NCI-H748 (cell line): ENCODE results near the gene CDC14B.
"Not testable (repeated sequence)": the region's sequence is repeated elsewhere in the genome, so short reads cannot be mapped to it uniquely, and the experiment has no call there.

Source experiments
- DNase-seq: peaks from one replicate; lab custom pipeline; 2025; ENCODE audit not compliant: unreplicated experiment; lab: John Stamatoyannopoulos, UW

Gene CDC14B

DNA sequence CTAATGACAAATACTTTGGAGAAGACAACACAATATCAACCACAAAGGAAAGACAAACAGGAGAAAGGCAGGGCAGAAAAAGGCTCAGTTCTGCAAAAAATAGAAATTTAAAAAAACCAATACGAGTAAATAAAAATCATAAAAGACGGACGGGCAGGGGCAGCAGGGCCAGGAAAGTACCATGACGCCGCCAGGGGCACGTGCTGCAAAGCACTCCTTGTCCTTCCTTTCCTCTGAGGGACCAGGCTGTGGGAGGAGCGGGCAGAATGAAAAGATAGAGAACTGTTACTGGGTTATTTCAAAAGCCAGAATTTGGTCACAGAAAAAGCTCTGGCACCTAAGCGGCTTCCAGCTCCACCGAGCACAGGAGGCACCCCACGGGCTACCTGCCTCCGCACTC is 115.7 kb downstream of the CDC14B start:
- DNase-seq: no peak

DNA sequence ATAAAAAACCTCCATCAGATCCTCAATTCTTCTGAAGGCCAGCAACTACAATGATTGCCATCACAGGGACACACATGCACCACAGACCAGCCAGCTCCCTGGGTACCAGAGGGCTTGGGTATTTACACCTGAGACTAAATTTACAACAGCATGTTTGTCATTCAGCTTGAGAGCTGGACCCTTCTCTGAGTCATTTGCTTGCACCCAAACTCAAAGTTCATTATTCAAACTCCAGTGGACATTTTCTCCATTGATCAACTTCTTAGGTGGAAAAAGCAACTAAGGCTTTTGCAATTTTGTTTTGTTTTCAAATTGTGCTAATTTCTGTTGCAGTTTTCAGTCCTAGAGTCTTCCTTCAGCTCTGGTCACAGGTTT is 116.3 kb downstream of the CDC14B start:
- DNase-seq: not testable (repeated sequence)

DNA sequence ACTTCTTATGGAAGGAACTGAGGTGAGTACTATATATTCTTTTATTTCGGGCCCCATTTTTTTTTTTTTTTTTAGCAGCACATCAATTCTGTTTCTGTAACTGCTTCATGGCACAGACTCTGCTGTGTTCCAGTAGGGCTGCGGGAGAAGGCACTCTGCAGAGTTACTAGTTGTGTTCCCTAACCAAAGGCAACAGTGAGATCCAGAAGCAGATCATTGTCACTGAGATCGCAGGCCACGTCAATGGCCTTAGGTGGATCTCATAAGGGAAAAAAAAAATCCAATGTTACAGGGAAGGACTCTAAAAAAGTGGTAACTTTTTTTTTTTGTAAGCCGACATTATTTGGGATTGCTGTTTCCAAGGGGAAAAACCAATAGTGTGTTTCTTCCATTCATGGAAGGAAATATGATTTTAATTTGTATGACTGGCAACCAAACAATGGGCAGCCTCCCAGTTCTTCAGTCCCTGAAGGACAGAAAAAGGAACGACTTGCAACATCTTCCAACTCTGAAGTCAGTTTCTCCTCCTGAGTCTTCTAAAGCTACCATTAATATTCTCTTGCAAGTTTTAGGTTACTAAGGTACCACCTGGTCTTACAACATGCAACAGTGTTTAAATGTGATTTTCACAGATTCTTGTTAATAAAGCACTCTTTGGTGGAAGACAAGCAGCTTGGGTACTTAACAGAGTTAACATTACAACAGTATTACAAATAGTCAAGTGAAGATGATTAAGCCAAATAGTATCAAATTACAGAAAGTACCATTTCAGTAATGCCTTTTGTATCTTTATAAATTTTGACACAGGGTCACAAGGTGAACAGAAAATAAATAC is 116.9 kb downstream of the CDC14B start:
- DNase-seq: no peak

DNA sequence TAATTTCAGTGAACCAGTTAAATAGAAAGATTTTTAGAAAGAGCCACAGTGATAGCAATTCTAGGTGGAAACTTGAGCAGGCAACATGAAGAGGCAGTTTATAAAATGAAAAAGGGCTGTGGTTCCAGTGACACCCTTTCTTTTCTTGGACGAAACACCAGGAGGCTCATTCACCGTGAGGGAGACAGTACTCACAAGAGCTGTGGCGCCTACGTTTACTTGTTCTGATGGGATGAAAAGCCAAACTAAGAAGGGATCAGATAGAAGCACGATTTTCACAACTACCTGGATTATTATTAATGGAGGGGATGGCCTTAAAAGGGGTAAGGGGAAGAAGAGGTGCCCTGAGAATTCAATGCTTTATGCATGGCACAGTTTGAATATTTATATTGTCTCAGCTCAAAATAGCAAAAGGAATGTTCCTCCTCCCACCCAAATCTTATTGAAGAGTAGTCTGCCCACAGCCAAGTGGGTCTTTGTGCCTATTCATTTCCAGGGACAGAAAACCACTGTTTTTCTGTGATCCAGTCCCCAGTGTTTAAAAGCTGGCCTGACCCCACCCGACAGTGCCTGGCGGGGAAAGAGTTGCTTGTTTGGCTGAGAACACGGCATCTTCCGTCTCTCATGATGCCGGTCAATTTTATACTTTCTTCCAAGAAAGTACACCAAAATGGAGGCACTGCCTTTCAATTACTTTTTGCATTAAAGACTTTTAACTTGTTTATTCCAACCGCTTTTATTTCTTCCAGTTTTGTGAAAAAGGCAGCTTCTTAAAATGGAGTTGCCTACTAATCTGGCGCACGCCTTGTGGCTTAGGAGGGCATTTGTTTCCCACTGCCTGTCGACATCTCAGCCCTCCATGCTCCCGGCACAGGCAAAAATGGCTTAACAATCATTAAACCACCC is 117.8 kb downstream of the CDC14B start:
- no peak for DNase-seq

DNA sequence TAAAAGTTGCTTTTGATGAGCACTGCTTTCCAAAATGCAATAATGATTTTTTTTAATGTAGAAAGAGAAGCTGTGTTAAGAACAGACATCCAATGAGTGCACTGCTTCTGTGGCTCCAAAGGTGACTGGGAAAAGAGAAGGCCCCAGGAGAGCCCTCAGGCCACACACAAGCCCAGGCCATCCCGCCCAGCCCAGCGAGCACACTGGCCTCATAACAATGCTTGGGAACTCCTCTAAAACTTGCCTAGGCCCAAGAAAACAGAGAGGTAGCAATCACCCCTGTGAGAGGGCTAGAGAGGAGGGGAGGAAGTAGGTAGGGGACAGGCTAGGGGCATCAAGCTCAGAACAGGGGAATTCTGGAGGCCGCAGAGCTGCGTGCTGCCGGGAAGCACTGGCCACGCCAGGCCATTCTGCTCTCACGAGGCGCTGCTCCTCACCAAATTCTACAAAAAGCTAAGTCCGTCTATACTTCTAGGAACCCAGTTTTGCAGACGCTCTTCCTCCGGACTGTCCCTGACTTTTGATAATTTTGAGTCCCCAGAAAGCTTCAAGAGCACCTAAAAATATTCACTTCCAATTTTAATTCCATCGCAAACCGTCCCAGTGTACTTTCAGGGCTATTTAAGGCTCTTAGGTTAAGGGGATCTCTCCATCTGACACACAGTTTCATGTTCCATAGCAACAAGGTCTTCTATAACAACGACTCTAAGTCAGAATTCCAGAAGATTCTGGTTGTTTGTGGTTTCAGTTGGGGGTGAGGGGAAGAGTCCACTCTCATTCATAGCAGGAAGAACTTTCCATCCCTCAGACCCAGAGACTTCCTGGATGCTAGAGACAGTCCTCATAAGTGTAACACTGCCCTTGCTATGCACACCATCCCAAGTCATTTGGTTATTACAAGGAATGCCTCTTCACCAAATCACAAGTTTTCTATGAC is 118.7 kb downstream of the CDC14B start:
- no peak for DNase-seq

DNA sequence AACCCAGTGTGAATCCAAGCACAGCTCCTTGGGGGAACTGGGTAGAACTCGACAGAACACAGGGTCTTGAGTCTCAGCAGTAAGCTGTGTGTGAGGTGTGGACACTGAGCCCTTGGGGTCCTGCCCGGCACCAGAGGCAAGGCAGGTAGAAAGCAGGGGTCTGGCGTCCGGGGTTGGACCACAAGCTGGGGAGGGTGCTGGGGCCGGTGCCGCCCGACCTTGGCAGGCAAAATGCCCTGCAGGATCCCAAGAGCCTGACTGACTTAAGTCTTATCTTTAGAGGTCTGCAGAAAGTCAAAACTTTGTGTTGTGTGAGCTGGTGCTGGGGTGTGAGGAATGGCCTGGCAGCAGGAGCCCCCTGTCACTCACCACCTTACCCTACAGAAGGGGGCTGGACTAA is 120.4 kb downstream of the CDC14B start:
- no peak for DNase-seq

DNA sequence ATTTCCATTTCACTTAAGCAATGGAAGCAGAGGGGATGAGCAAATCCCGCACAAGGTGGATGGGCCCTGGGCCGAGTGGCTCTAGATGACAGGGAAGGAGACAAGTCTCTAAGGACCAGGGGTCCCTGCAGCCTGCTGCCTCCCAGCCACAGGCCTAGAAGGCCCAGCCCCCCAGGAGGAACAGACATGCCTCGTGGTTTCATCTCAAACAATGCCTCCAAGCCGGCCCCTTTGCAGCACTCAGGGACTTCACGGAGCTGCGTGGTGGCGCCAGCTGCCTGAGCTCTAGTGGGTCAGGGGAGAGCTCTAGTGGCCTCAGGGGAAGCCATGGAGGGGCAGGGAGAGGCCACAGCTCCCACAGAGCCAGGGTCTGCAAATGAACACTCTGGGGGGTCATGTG is 120.8 kb downstream of the CDC14B start:
- no peak for DNase-seq

DNA sequence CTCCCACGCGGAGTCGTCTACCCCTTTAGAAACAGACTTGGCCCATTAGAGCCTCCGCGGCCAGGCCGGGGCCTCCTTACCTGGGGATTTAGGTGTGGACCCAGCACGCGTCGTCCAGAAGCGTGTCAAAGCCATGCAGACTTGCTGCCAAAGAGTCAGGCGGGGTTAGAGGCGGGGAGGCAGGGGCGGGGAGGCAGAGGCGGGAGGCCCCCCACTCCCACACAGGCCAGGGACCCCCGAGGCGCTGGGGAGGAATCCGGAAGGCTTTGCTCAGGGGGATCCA is 122.6 kb downstream of the CDC14B start:
- no peak for DNase-seq

DNA sequence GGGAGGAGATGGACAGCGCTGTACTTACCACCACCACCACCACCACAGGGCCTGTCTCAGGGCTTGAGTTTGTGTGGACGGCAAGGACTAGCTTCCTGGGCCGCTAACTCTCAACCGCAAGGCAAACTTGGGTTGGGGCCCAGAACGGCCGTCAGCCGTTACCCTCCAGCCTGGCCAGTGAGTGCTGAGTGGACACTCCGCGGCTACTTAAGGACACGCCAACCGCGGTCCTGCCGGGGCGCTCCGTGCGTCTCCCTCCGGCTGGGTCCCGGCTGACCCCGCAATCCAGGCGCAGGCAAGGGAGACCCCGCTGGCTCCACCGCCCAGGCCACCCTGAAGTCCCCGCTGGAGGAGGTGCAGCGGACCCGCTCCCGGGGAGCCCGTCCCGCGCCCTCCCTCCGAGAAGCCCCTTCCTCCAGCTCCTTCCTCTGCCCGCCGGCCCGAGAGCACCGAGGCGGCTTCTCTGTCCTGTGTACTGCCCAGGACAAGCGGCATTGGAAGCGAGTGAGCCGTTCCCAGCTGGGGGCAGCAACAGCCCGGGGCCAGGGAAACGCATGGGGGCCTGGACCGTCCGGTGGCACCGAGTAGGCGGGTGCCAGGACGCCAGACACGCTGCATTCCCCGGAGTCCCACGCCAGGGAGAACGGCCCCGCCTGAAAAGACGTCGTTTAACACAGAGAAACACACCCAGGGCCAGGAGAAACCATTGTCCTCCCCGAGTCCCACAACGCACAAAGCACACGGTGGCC is 123.1 kb downstream of the CDC14B start:
- no peak for DNase-seq

DNA sequence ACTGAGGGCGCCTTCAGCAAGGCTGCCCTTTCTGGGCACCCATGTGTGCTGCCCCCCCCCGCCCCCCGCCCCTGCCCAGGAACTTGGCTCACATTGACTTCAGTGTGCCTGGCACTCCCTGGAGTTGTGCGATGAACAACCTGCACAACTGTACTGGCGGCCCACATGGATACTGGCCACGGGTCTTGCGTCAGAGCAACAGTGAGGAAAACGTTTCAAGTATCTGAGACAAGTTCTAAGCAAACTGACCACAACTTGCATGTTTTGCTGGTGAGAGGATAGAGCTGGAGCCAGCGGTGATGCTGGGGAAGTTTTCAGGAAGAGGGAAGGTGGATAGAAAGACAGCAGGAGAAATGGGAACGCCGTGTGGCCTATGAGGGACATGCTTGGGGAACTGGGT is 124.3 kb downstream of the CDC14B start:
- DNase-seq: no peak

DNA sequence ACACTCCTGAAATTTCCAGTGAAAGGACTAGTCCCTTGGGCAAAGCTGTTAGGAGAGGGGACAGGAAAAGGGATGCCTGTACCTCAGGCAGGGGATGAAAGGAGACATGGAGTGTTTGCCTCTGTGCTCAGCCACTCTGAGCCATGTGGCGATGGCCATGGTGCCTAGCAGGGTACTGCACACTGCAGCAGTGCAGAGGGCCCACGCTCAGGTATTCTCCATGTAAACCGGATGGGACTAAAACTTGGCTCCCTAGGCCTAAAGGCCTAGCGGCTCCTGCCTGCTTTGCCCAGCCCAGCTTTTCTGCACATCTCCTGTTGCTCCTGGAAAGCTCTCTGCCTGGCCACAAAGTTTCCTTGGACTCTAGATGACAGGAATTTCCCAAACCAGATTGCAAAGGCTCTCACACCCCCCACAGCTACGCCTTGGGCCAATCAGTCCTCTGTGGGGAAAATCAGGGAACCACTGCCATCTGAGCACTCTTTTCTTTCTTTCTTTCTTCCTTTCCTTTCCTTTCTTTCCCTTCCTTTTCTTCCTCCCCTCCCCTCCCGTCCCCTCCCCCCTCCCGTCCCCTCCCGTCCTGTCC is 125.3 kb downstream of the CDC14B start:
- no peak for DNase-seq

DNA sequence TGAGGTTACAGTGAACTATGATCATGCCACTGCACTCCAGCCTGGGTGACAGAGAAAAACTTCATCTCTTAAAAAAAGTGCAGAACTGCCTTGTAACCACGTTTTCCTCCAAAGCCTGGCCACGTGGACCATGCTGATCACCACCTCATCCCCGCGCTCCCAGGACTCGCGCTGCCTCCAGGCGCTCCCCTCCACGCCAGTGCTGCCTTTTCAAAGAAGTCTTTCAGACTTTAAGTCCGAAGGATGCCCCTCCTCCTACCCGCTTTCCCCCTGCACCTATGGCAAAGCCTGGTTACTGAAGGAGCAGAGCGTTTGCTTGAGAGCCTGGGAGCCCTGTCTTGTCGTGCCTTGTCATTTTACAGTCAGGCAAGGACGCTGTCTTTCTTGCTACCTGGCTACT is 125.9 kb downstream of the CDC14B start:
- no peak for DNase-seq

DNA sequence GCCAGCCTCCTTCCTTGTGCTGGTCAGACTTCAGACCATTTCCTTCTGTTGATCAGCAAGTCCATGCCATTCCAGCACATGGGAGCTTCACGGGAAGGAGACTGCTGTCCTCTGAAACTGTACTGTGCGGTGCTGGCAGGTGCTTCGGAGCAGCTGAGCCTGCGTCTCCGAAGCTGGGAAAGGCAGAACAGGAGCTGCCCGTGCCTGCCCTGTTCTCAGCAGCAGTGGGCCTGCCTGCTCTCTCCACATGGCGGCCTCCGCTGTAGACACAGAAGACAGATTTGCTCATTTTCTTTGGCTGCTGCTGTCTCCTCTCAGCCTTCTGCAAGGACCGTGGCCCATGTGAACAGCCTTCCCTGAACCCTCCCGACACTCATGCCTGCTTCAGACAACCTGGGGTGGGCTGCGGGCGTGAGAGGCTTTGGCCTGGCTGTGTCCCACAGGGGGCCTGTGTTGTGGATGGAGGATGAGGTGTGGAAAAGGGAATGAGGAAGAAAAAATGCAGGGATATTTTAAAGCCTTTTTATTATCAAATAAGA is 126.6 kb downstream of the CDC14B start:
- no peak for DNase-seq

DNA sequence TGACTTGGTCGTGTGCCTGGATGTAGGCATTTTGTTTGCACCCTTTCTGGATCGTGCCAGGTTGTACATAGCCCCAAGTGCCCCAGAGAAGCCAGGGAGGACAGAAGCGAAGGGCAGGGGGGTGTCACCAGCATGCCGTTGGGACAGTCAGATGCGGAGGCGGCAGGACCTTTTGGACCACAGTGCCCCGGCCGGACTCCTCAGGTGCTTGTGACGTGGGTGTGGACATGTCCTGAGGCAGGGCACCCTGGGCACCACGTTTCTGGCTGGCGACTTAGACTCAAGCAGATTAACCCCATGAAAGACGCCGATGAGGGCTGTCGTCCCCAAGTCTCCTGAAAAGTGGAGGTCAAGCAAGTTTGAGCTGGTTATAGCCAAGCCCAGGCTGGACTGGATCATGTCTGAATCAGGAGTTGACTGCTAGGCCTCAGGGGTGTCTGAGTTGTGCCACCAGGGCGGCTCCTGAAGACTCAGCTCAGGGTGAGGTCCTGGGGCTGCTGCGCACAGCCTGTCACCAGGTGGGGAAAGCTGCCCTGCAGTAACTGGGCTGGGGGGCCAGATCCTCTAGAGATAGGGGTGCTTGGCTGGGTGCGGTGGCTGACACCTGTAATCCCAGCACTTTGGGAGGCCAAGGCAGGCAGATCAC is 127.6 kb downstream of the CDC14B start:
- DNase-seq: no peak

DNA sequence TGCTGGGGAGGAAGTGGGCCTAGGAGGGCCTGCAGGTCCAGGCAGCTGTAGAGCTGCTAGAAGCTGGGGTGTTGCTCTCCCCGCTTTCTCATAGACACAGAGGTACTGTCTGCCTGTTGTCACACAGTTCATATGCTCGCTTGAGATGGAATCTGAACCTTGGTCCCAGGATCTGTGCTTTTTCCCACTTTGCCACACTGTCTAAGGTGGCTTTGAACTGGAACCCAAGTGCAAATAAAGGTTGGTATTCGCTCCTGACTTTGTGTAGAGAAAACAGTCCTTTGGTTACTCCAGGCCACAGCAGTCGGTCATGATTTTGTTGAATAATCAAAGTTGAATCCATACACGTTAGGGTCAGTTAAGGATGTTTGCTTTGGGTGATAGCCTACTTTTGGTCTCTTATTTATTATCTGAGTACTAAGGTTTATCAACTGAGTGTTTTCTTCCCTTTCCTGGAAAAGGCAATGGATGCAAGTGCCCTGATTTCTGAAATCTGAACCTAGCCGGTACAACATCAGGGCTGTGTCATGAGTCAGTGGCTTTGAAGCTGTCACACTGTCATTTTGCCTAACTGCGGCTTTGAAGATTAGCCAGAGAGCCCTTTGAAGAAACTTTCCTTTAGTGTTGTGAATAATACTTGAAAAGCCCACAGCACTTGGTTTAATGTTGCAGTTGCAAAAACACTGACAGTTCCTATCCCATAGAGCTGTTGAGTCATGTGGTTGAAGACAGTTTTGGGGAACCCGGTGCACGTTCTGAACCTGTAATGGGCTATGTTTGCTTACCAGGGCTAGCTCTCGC is 128.4 kb downstream of the CDC14B start:
- no peak for DNase-seq

DNA sequence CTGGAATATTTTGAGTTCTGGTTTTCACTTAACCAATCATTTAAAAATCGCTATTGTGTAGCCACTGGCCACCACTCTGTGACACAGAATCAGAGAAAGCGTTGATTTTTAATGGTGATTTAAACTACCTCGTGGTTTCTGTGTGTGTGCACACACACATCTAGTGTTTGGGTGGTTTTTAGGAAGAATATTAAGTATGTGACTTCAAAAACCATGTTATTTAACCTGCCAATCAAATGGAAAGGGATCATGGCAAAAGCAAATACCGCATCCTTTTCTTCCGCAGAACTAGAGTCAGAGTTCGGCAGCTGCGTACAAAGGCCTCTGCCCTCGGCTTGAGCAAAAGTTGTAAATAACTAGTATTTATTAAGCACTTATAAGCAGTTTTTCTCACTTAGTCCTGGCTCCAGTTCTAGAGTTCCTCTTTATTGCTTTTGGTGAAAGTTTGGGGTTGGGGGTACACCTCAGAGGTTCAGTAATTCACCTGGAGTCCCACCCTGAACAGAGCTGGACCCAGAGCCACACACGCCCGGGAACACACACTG is 129.0 kb downstream of the CDC14B start:
- no peak for DNase-seq

DNA sequence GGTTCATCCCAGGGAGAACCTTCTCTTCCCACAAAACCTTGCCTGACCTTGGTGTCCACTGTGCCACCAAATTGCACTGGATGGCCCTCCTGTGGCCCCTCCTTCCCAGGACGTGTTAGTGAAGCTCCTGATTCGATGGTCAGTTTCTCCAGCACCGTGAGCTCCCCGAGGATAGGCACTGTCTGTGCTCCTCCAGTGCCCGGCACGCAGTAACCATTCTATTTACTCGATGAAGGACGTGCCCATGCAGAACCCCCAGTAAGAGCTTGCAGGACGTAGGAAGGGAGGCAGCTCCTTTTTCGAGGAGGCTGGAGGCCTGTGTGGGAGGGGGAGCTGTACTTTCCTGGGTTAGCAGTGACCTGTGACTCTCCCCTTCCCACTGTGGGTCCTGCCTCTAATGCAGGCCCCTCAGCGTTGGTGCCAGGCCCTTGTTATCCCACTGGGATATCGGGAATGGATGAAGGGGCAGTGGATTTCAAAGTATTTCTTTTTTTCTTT is 130.1 kb downstream of the CDC14B start:
- DNase-seq: no peak

DNA sequence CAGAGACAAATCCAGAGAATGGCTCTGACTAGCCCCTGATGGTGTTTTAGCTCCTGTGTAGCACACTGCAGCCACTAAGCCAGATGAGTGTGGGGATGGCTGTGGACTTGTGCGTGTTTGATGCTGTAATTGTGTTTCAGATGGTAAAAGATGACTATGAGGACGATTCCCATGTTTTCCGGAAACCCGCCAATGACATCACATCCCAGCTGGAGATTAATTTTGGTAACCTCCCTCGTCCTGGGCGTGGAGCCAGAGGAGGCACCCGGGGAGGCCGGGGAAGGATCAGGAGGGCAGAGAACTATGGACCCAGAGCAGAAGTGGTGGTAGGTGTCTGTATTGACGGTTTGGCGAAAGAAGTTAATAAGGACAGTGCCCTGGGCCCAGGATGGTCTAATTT is 131.7 kb downstream of the CDC14B start:
- DNase-seq: no peak
